T-helper 1 cell treated with Interleukin-12 subunit alpha and Interleukin-12 subunit beta and Interleukin-4 antibody, amounts not matched to agents 30 ng/mL and 1 ng/mL, for 36 hours (primary cell): ENCODE results near the gene SETD3. TPM values are rescaled to one million over a fixed set of nuclear protein-coding genes. Genes with fewer than 3 reads are reported as not detected.

Experiments
- total RNA-seq: library from RNA; stranded (reverse); gene quantifications from 2 replicates; pipeline ENCODE4 v1.2.3, GENCODE V29; 2022

SETD3 gene
- total RNA-seq, 1 donor from 2014 or later: 59.5 TPM

Other genes starting within 250 kb of the SETD3 start
- gene BCL11B, start 208.7 kb downstream of the SETD3 start, total RNA-seq: 95.8 and 96.0 TPM in 2 replicates
- gene CCNK, start 550 bp upstream of the SETD3 start, total RNA-seq: 75.5 and 86.7 TPM in 2 replicates
- gene CCDC85C, start 123.3 kb upstream of the SETD3 start, total RNA-seq: 8.4 and 9.8 TPM in 2 replicates
- 0.05 TPM in 1 of 2 replicates, not detected in the other for gene HHIPL1, start 164.3 kb upstream of the SETD3 start, total RNA-seq
- gene CYP46A1, start 203.4 kb upstream of the SETD3 start, total RNA-seq: not detected in 2 replicates